ENCODE results near the gene ZDHHC14.

ZDHHC14 gene

GRCh38 chr6:157552081-157552747 lies 171.2 kb downstream of the ZDHHC14 start:
- TF ChIP-seq, protein P1, sequence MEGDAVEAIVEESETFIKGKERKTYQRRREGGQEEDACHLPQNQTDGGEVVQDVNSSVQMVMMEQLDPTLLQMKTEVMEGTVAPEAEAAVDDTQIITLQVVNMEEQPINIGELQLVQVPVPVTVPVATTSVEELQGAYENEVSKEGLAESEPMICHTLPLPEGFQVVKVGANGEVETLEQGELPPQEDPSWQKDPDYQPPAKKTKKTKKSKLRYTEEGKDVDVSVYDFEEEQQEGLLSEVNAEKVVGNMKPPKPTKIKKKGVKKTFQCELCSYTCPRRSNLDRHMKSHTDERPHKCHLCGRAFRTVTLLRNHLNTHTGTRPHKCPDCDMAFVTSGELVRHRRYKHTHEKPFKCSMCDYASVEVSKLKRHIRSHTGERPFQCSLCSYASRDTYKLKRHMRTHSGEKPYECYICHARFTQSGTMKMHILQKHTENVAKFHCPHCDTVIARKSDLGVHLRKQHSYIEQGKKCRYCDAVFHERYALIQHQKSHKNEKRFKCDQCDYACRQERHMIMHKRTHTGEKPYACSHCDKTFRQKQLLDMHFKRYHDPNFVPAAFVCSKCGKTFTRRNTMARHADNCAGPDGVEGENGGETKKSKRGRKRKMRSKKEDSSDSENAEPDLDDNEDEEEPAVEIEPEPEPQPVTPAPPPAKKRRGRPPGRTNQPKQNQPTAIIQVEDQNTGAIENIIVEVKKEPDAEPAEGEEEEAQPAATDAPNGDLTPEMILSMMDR (IDR thresholded peaks at IDR 0.05; ENCODE audit: low read depth, low read length): no peak
- no peak overlapping the region for H3K4me3 ChIP-seq (ENCODE audit: low read depth, low read length)

DNA sequence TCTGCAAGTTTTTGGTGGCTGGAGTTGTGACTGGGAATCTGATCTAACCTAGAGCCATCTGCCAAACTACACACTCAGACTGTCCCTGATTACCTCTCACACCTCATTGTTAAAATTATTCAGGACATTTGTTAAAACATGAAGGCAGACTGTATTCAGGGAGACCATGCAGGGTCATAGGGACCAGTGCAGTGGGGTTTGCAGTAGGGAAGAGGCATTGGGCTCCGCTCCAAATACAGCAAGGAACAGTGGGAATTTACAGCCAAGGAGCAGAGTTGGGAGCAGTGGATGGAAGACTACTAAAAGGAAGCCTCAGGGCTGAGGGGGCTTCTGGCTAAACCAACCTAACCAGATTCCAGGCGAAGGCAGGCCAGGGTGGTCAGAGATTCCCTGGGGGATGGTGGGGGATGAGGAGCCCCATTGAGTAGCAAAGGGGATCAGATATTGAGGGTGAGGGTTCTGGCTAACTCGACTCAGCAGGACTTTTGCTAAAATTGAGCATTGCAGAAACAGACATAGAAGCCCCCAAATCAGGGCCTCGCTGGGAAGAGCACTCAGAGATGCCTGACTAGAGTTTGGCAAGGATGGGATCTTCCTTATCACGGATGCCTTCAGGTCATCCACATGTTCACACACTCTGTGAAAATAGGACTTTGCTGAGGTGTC lies 172.0 kb downstream of the ZDHHC14 start:
- TF ChIP-seq, protein P1 (IDR thresholded peaks at IDR 0.05; ENCODE audit: low read depth, low read length): no peak
- H3K4me3 ChIP-seq (ENCODE audit: low read depth, low read length): no peak overlapping the region

GRCh38 chr6:157554747-157555146 lies 173.8 kb downstream of the ZDHHC14 start:
- TF ChIP-seq, protein P1 (IDR thresholded peaks at IDR 0.05; ENCODE audit: low read depth, low read length): no peak
- no peak overlapping the region for H3K4me3 ChIP-seq (ENCODE audit: low read depth, low read length)

DNA sequence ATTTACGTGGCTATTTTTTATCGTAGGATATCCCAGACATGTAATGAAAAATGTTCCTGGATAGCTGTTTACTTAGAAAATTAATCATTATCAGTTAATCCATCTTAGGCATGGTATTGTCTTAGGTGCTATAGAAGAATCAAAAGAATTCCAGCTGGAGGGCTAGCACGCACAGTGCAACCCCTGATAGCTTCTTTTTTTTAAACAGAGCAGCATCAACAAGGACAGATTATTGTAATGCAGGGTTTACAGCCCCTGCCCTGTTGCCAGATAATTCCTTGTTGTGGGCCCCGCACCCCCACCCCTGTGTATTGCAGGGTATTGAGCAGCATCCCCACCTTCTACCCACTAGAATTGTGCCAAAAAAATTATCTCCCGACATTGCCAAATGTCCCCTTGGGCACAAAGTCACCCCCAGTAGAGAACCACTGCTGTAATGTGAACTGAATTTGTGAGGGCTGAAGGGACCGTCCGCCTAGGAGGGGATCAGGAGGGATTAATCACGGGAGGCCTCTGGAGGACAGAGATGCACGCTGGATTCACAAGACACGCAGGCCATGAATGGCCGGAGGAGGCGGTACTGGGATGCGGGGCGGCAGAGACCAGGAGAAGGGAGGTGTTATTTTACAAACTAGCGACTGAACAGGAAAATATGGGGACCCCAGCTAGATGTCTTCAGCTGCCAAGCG lies 174.6 kb downstream of the ZDHHC14 start:
- H3K4me3 ChIP-seq (ENCODE audit: low read depth, low read length): no peak overlapping the region
- TF ChIP-seq, protein P1 (IDR thresholded peaks at IDR 0.05; ENCODE audit: low read depth, low read length): no peak

- H3K4me3 ChIP-seq (ENCODE audit: low read depth, low read length): no peak overlapping the region
- TF ChIP-seq, protein P1 (IDR thresholded peaks at IDR 0.05; ENCODE audit: low read depth, low read length): no peak
These were observed 175.2 kb downstream of the ZDHHC14 start for GRCh38 chr6:157556144-157556645.

- no peak overlapping the region for H3K4me3 ChIP-seq (ENCODE audit: low read depth, low read length)
- TF ChIP-seq, protein P1 (IDR thresholded peaks at IDR 0.05; ENCODE audit: low read depth, low read length): no peak
These were observed 175.9 kb downstream of the ZDHHC14 start for GRCh38 chr6:157556671-157557430.
